Measurements from ENCODE around the gene CD226.

CD226 gene

GRCh38 chr18:69845593-69846506 lies 101.8 kb downstream of the CD226 start:
- Histone ChIP-seq H3K4me1 (ENCODE audit: control insufficient read depth, insufficient read depth, low read depth, low read length) (no peaks in the 10 kb centered on the region), H2BK5ac (ENCODE audit: low read depth, low read length, poor library complexity, severe bottlenecking) (no peak overlapping the region), H3K14ac (ENCODE audit: low read length in 2 of 2) (no peak overlapping the region), H3K36me3 (ENCODE audit: control insufficient read depth in 1 of 2, insufficient read depth in 2 of 2, low read depth in 1 of 2, low read length in 2 of 2) (no peaks in the 10 kb centered on the region), H2AFZ (ENCODE audit: low read depth, low read length) (no peak overlapping the region), H3K23ac (ENCODE audit: low read length in 2 of 2) (no peak overlapping the region), H3K27me3 (ENCODE audit: control insufficient read depth in 1 of 2, insufficient read depth in 1 of 2, low read length in 2 of 2) (no peaks in the 10 kb centered on the region), H2AK5ac (ENCODE audit: low read length, severe bottlenecking) (no peak overlapping the region), H4K8ac (ENCODE audit: low read length) (no peak overlapping the region), H3K4ac (ENCODE audit: low read depth in 1 of 2, low read length in 2 of 2) (no peak overlapping the region), H3K79me1 (replicated peaks; ENCODE audit: low read length, poor library complexity, severe bottlenecking) (no peaks in the 10 kb centered on the region), H3K18ac (ENCODE audit: low read depth in 1 of 2, low read length in 2 of 2) (no peak overlapping the region), H2BK15ac (ENCODE audit: low read depth, poor library complexity, severe bottlenecking) (no peak overlapping the region), H2BK12ac (ENCODE audit: low read length in 2 of 2) (no peak overlapping the region), H4K91ac (ENCODE audit: low read length) (no peak overlapping the region), H3K9me3 (ENCODE audit: control insufficient read depth, low read length) (no peaks in the 10 kb centered on the region), H3K4me2 (ENCODE audit: low read length, poor library complexity, severe bottlenecking) (no peak overlapping the region), H3K4me3 (ENCODE audit: insufficient read depth in 1 of 2, low read depth in 1 of 2, low read length in 2 of 2) (no peak overlapping the region), H2BK120ac (ENCODE audit: low read depth, low read length) (no peak overlapping the region), H3K27ac (ENCODE audit: low read length, poor library complexity, severe bottlenecking) (no peak overlapping the region), H3K9ac (ENCODE audit: low read length) (no peak overlapping the region)
- peak; percentile 70 for DNase-seq
- WGBS: 70% methylated on average over 7 of the region's 8 CpGs

- H2BK120ac ChIP-seq (ENCODE audit: low read depth, low read length): no peak overlapping the region
- H2BK5ac ChIP-seq (ENCODE audit: low read depth, low read length, poor library complexity, severe bottlenecking): no peak overlapping the region
- H3K4me2 ChIP-seq (ENCODE audit: low read length, poor library complexity, severe bottlenecking): no peak overlapping the region
- no peak overlapping the region for H2BK12ac ChIP-seq (ENCODE audit: low read length in 2 of 2)
- no peaks in the 10 kb centered on the region for H3K9me3 ChIP-seq (ENCODE audit: control insufficient read depth, low read length)
- no peaks in the 10 kb centered on the region for H3K27me3 ChIP-seq (ENCODE audit: control insufficient read depth in 1 of 2, insufficient read depth in 1 of 2, low read length in 2 of 2)
- no peaks in the 10 kb centered on the region for H3K4me1 ChIP-seq (ENCODE audit: control insufficient read depth, insufficient read depth, low read depth, low read length)
- no peak overlapping the region for H3K27ac ChIP-seq (ENCODE audit: low read length, poor library complexity, severe bottlenecking)
- no peaks in the 10 kb centered on the region for H3K79me1 ChIP-seq (replicated peaks; ENCODE audit: low read length, poor library complexity, severe bottlenecking)
- H2AK5ac ChIP-seq (ENCODE audit: low read length, severe bottlenecking): no peak overlapping the region
- no peak overlapping the region for H3K18ac ChIP-seq (ENCODE audit: low read depth in 1 of 2, low read length in 2 of 2)
- DNase-seq: no peak
- no peak overlapping the region for H3K14ac ChIP-seq (ENCODE audit: low read length in 2 of 2)
- H3K4ac ChIP-seq (ENCODE audit: low read depth in 1 of 2, low read length in 2 of 2): no peak overlapping the region
- no peak overlapping the region for H3K23ac ChIP-seq (ENCODE audit: low read length in 2 of 2)
- H4K8ac ChIP-seq (ENCODE audit: low read length): no peak overlapping the region
- H4K91ac ChIP-seq (ENCODE audit: low read length): no peak overlapping the region
- no peak overlapping the region for H2BK15ac ChIP-seq (ENCODE audit: low read depth, poor library complexity, severe bottlenecking)
- no peak overlapping the region for H3K9ac ChIP-seq (ENCODE audit: low read length)
- no peak overlapping the region for H2AFZ ChIP-seq (ENCODE audit: low read depth, low read length)
- no peaks in the 10 kb centered on the region for H3K36me3 ChIP-seq (ENCODE audit: control insufficient read depth in 1 of 2, insufficient read depth in 2 of 2, low read depth in 1 of 2, low read length in 2 of 2)
- no peak overlapping the region for H3K4me3 ChIP-seq (ENCODE audit: insufficient read depth in 1 of 2, low read depth in 1 of 2, low read length in 2 of 2)
- WGBS: no CpG with 5 or more reads among the region's 2 CpGs
Observed at GRCh38 chr18:69844656-69845055, 103.0 kb downstream of the CD226 start.

- H3K18ac ChIP-seq (ENCODE audit: low read depth in 1 of 2, low read length in 2 of 2): no peak overlapping the region
Observed at GRCh38 chr18:69843015-69843414, 104.7 kb downstream of the CD226 start.

GRCh38 chr18:69841117-69841516 lies 106.6 kb downstream of the CD226 start:
- Histone ChIP-seq H3K4me3 (ENCODE audit: insufficient read depth in 1 of 2, low read depth in 1 of 2, low read length in 2 of 2) (no peak overlapping the region), H2BK120ac (ENCODE audit: low read depth, low read length) (no peak overlapping the region), H3K36me3 (ENCODE audit: control insufficient read depth in 1 of 2, insufficient read depth in 2 of 2, low read depth in 1 of 2, low read length in 2 of 2) (no peaks in the 10 kb centered on the region), H4K91ac (ENCODE audit: low read length) (no peak overlapping the region), H3K9ac (ENCODE audit: low read length) (no peak overlapping the region), H2AK5ac (ENCODE audit: low read length, severe bottlenecking) (no peak overlapping the region), H2BK15ac (ENCODE audit: low read depth, poor library complexity, severe bottlenecking) (no peak overlapping the region), H3K18ac (ENCODE audit: low read depth in 1 of 2, low read length in 2 of 2) (peak overlapping the region in 1 of 2 experiments; percentile 44), H3K4me1 (ENCODE audit: control insufficient read depth, insufficient read depth, low read depth, low read length) (peaks cover 2% of the 10 kb centered on the region), H3K79me1 (replicated peaks; ENCODE audit: low read length, poor library complexity, severe bottlenecking) (no peaks in the 10 kb centered on the region), H2AFZ (ENCODE audit: low read depth, low read length) (no peak overlapping the region), H3K4me2 (ENCODE audit: low read length, poor library complexity, severe bottlenecking) (no peak overlapping the region), H3K23ac (ENCODE audit: low read length in 2 of 2) (no peak overlapping the region), H3K14ac (ENCODE audit: low read length in 2 of 2) (no peak overlapping the region), H3K27ac (ENCODE audit: low read length, poor library complexity, severe bottlenecking) (no peak overlapping the region), H3K27me3 (ENCODE audit: control insufficient read depth in 1 of 2, insufficient read depth in 1 of 2, low read length in 2 of 2) (no peaks in the 10 kb centered on the region), H3K9me3 (ENCODE audit: control insufficient read depth, low read length) (no peaks in the 10 kb centered on the region), H2BK12ac (ENCODE audit: low read length in 2 of 2) (no peak overlapping the region), H2BK5ac (ENCODE audit: low read depth, low read length, poor library complexity, severe bottlenecking) (no peak overlapping the region), H4K8ac (ENCODE audit: low read length) (no peak overlapping the region), H3K4ac (ENCODE audit: low read depth in 1 of 2, low read length in 2 of 2) (no peak overlapping the region)
- 95% methylated on average over 9 of the region's 9 CpGs for WGBS
- DNase-seq: no peak

More at GRCh38 chr18:69843015-69843414, 104.7 kb downstream of the CD226 start:
- no peaks in the 10 kb centered on the region for H3K9me3 ChIP-seq (ENCODE audit: control insufficient read depth, low read length)
- H3K27me3 ChIP-seq (ENCODE audit: control insufficient read depth in 1 of 2, insufficient read depth in 1 of 2, low read length in 2 of 2): no peaks in the 10 kb centered on the region
- H2BK12ac ChIP-seq (ENCODE audit: low read length in 2 of 2): no peak overlapping the region
- no peak overlapping the region for H4K91ac ChIP-seq (ENCODE audit: low read length)
- H2AK5ac ChIP-seq (ENCODE audit: low read length, severe bottlenecking): no peak overlapping the region
- H4K8ac ChIP-seq (ENCODE audit: low read length): no peak overlapping the region
- H2BK120ac ChIP-seq (ENCODE audit: low read depth, low read length): no peak overlapping the region
- H3K4me3 ChIP-seq (ENCODE audit: insufficient read depth in 1 of 2, low read depth in 1 of 2, low read length in 2 of 2): no peak overlapping the region
- no peak overlapping the region for H3K4ac ChIP-seq (ENCODE audit: low read depth in 1 of 2, low read length in 2 of 2)
- H3K36me3 ChIP-seq (ENCODE audit: control insufficient read depth in 1 of 2, insufficient read depth in 2 of 2, low read depth in 1 of 2, low read length in 2 of 2): no peaks in the 10 kb centered on the region
- H3K23ac ChIP-seq (ENCODE audit: low read length in 2 of 2): no peak overlapping the region
- H3K27ac ChIP-seq (ENCODE audit: low read length, poor library complexity, severe bottlenecking): no peak overlapping the region
- H3K14ac ChIP-seq (ENCODE audit: low read length in 2 of 2): no peak overlapping the region
- no peak overlapping the region for H2AFZ ChIP-seq (ENCODE audit: low read depth, low read length)
- 78% methylated on average over 5 of the region's 5 CpGs for WGBS
- no peak overlapping the region for H2BK5ac ChIP-seq (ENCODE audit: low read depth, low read length, poor library complexity, severe bottlenecking)
- no peak for DNase-seq
- peaks cover 2% of the 10 kb centered on the region for H3K4me1 ChIP-seq (ENCODE audit: control insufficient read depth, insufficient read depth, low read depth, low read length)
- H2BK15ac ChIP-seq (ENCODE audit: low read depth, poor library complexity, severe bottlenecking): no peak overlapping the region
- no peaks in the 10 kb centered on the region for H3K79me1 ChIP-seq (replicated peaks; ENCODE audit: low read length, poor library complexity, severe bottlenecking)
- H3K9ac ChIP-seq (ENCODE audit: low read length): no peak overlapping the region
- no peak overlapping the region for H3K4me2 ChIP-seq (ENCODE audit: low read length, poor library complexity, severe bottlenecking)
